Islet precursor cell (in vitro differentiated cells): ENCODE data around the gene PAPOLB.
A peak's percentile ranks its signal among the peaks of the same experiment; 100 is the strongest.
"Not testable (repeated sequence)": the region's sequence is repeated elsewhere in the genome, so short reads cannot be mapped to it uniquely, and the experiment has no call there.

Experiments used
- DNase-seq: peaks from one replicate; pipeline ENCODE4 v3.0.0-alpha.2; 2018

PAPOLB gene

GRCh38 chr7:4861673-4862072, at the start of gene PAPOLB:
TSS of gene PAPOLB (minus strand) at chr7:4862030. CDS start at chr7:4861810, 220 bp downstream.
- DNase-seq: no peak

DNA sequence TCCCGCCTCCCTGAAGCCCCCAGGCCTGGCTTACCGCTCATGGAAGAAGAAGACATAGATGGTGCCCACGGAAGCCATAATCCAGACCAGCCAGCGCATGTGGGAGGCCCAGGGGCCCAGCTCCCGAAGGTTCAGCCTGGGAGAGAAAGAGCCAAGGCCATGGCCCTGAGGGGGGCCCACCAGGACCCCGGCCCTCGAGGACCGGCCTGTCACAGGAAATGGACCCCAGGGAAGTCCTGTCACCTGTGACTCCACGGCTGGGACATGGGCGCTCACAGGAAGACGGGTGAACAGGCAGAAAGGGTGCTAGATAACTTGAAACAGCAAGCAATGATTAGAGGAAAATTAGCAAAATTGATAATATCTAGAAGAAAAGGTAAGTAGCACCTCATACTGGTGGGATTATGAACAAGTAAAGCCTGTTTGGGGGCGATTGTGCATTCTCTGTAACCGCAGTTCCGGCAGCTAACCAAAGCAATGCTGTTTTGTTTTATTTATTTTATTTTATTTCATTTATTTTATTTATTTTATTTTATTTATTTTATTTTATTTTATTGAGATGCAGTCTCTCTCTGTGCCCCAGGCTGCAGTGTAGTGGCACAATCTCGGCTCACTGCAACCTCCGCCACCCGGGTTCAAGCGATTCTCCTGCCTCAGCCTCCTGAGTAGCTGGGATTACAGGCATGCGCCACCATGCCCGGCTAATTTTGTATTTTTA, 49.4 kb upstream of the PAPOLB start:
- no peak for DNase-seq

GRCh38 chr7:4906682-4907081, 44.9 kb upstream of the PAPOLB start:
- DNase-seq: no peak

GRCh38 chr7:4905171-4905570, 43.3 kb upstream of the PAPOLB start:
- DNase-seq: no peak

GRCh38 chr7:4904346-4904745, 42.5 kb upstream of the PAPOLB start:
- no peak for DNase-seq

- no peak for DNase-seq
These were observed 33.9 kb upstream of the PAPOLB start for GRCh38 chr7:4895766-4896165.

- DNase-seq: no peak
These were observed 32.7 kb upstream of the PAPOLB start for GRCh38 chr7:4894482-4894881.

DNA sequence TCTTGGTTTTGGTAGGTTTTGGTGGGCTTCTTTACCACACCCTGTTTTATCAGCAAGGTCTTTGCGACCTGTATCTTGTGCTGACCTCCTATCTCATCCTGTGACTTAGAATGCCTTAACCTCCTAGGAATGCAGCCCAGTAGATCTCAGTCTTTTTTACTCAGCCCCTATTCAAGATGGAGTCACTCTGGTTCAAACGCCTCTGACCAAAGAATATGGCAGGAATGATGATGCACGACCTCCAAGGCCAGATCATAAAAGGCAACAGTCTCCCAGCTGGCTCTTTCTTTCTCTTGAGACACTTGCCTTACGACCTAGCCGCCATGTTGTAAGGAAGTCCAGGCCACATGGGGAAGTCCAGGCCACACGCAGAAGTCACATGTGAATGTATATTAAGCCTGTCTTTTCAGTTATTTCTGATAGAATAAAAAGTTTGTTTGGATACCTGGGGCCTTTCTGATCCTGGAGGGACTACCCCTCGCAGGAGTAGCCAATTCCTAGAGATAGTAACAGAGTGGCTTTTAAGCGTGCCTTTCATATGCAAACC, 32.2 kb upstream of the PAPOLB start:
- no peak for DNase-seq

DNA sequence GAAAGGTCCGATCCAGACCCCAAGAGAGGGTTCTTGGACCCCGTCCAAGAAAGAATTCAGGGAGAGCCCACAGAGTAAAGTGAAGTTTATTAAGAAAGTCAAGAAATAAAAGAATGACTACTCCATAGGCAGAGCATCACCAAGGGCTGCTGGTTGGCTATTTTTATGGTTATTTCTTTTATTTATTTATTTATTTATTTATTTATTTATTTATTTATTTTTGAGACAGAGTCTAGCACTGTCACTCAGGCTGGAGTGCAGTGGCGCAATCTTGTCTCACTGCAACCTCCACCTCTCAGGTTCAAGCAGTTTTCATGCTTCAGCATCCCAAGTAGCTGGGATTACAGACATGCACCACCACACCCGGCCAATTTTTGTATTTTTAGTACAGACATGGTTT, 31.4 kb upstream of the PAPOLB start:
- DNase-seq: not testable (repeated sequence)

- DNase-seq: not testable (repeated sequence)
These were observed 29.7 kb upstream of the PAPOLB start for GRCh38 chr7:4891522-4891921.

DNA sequence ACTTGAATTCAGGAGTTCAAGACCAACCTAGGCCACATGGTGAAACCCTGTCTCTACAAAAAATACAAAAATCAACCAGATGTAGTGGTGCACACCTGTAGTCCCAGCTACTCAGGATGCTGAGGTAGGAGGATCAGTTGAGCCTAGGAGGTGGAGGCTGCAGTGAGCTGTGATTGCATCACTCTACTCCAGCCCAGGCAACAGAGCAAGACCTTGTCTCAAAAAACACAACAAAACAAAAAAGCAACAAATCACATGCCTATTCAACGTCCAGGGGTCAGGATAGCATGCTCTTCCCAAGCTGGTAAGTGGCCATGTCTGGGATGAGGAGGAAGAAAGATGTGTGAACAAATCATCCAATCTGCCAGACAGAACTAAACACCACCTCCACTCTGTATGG, 27.9 kb upstream of the PAPOLB start:
- no peak for DNase-seq

GRCh38 chr7:4888161-4888560, 26.3 kb upstream of the PAPOLB start:
- no peak for DNase-seq

- DNase-seq: no peak
These were observed 24.8 kb upstream of the PAPOLB start for GRCh38 chr7:4886671-4887070.

DNA sequence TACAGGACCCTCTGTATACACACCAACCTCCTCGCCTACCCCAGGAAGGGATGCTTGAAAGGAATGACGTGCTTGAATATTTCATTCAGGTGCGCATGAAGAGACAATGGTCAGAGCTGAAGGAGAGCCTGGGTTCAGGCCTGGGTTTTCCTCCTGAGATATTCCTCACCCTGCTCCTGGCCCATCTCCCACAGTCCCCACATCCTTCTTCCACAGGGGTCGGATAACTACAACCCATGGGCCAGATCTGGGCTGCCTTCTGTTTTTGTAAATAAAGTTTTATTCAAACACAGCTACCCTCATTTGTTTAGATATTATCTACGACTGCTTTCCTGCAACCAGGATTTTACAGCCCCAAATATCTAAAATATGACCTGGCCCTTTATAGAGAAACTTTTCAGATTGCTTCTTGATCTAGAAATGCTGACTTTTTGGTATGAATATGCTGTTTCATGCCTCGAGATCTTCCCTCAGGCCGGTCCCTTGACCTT, 23.5 kb upstream of the PAPOLB start:
- no peak for DNase-seq

DNA sequence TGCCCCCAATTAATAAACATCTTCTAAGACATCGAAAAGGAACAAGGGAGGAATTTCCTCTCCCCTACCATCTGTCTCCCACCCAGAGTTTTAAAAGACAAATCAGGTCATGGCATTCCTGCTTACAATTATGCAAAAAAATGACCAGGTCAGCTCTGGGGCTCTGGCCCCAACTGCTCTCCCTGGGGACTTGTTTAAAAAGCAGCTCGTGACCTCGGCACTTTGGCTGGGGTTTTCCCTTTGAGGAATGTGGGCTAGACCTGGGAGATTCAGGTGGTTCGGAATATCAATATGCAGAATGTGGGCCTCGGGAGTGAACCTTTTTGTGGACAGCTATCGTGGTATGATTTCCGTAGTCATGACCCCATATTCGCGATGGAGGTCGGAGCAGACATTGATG, 22.3 kb upstream of the PAPOLB start:
- no peak for DNase-seq

- DNase-seq: peak; percentile 94
These were observed 21.7 kb upstream of the PAPOLB start, which contains the start of gene RADIL for GRCh38 chr7:4883372-4884144. TSS of gene RADIL (minus strand) at chr7:4883716. CDS start at chr7:4878139, 5,577 bp downstream.

GRCh38 chr7:4883033-4883371, 21.2 kb upstream of the PAPOLB start:
- DNase-seq: no peak

DNA sequence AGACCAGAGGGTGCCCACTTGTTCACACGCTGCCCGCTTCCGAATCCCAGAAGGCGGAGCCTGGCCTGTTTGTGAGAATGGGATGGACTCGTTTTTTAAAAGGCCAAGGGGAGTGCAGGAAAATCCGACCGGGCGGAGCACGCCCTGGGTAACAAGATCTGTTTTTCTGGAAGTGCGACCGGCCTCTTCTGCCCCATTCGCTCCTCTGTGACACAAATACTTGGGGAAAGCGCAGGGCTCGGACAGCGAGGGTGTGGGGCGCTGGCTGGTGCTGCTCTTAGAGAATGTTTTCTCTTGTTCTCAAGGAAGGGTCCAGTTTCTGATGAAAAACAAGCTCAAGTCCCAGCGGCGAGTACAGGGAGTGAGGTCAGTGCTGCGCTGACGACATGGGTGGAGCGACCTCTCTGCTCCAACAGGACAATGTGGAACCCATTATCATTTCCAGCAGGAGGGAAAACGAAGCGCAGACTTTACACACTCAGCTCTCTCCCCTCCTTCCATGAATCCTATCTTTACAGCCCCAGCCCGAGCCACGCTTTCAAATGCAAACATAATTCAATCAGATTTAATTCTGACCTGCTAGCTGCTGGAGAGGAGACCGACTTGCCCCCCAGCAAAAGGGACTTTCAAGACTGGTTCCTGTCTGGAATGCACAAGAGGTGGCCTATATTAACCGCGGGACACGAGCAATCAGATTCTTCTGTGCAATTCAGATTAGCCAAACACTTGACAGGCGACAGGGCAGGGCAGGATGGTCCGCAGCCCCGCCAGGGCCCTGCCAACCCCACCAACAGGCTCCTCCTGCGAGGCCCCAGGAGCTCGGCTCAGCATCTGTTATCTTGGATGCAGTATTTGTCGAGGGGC, 20.6 kb upstream of the PAPOLB start:
- peak; percentile 84 for DNase-seq

GRCh38 chr7:4880218-4880617, 18.4 kb upstream of the PAPOLB start:
- no peak for DNase-seq

GRCh38 chr7:4879396-4880081, 17.7 kb upstream of the PAPOLB start:
- DNase-seq: no peak

DNA sequence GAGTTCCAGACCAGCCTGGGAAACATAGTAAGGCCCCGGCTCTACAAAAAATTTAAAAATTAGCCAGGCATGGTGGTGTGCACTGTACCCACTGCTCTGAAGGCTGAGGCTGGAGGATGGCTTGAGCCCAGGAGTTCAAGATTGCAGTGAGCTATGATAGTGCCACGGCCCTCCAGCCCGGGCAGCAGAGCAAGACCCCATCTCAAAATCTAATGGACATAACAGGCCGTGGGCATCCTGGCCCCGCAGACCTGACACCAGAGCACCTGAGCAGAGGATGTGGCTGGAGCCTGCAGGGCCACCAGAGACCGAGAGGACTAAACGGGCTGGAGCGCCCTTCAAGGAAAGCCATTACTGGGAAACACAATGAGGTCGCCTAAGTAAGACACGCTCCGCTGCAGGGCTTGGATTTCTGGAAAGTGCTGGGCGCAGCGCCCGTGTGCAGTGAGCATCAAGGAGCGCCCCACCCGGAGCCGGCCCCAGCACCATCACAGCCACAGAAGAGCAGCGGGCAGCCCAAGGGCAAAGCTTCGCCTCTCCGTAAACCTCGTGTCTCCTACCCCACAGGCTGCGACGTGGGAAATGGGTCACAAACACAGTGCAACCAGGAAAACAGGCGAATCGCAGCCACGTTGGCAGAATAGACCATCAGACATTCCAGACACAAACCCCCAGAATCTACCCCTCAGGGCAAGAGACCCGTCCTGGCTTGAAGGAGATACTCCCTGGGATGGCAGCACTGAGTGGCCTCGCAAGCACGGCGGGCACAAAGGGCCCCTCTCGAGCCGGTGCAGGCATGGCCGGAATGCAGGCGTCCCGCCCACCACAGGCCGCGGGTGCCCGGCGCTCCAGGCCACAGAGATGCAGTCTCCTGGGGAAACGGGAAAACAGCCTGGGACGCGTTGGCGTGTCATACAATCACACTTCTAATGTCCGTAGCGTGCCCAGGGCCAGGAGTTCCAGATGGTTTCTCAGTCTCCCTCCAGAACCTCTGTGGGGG, 16.8 kb upstream of the PAPOLB start:
- DNase-seq: no peak
